Naive B cell (primary cell): ENCODE measurements around the gene OR1A2. TPM values are rescaled to one million over a fixed set of nuclear protein-coding genes. Genes with fewer than 3 reads are reported as not detected.
"Not testable (repeated sequence)": the region's sequence is repeated elsewhere in the genome, so short reads cannot be mapped to it uniquely, and the experiment has no call there.

Experiments
- ATAC-seq, 2 donors: fragments of 150-1000 bp; cut with Tn5 transposase; 2 replicates each; pipeline ENCODE4 v1.10.0; 2021; ENCODE audit warnings: low read depth in 2 of 2, mild to moderate bottlenecking in 2 of 2, moderate library complexity in 2 of 2
- DNase-seq: peaks from one replicate; pipeline ENCODE4 v3.0.0; 2022
- H3K27ac Mint-ChIP-seq, 6 donors: one replicate each; pipeline ENCODE4 v1.8.0; 2020 to 2022; ENCODE audit warnings: mild to moderate bottlenecking in 6 of 6, mixed read lengths in 6 of 6, moderate library complexity in 5 of 6, inconsistent platforms in 2 of 6
- H3K27me3 Mint-ChIP-seq, 3 donors: one replicate each; pipeline ENCODE4 v1.8.0; 2021 to 2022; ENCODE audit warnings: mixed read lengths in 3 of 3, mild to moderate bottlenecking in 1 of 3
- H3K36me3 Mint-ChIP-seq, 2 donors: one replicate each; pipeline ENCODE4 v1.8.0; 2020 to 2022; ENCODE audit warnings: mixed read lengths in 2 of 2, inconsistent platforms in 1 of 2, mild to moderate bottlenecking in 1 of 2
- H3K4me1 Mint-ChIP-seq, 3 donors: one replicate each; pipeline ENCODE4 v1.8.0; 2020 to 2022; ENCODE audit warnings: mixed read lengths in 3 of 3, inconsistent platforms in 1 of 3, mild to moderate bottlenecking in 1 of 3, moderate library complexity in 1 of 3
- H3K4me3 Mint-ChIP-seq, 8 donors: one replicate each; pipeline ENCODE4 v1.8.0; 2020 to 2022; ENCODE audit warnings: mild to moderate bottlenecking in 8 of 8, mixed read lengths in 8 of 8, moderate library complexity in 8 of 8, inconsistent platforms in 2 of 8
- H3K9me3 Mint-ChIP-seq, 7 donors: one replicate each; pipeline ENCODE4 v1.8.0; 2020 to 2022; ENCODE audit warnings: mixed read lengths in 7 of 7, mild to moderate bottlenecking in 5 of 7, inconsistent platforms in 2 of 7, moderate library complexity in 1 of 7
- polyA plus RNA-seq, 6 donors: library from polyadenylated mRNA; unstranded; fragments of 300-500 nt; fragmentation: Illumina TruSeq; gene quantifications; one replicate each; pipeline ENCODE4 v1.2.3, GENCODE V29; 2021; ENCODE audit warnings: low read depth in 6 of 6

Gene OR1A2
- polyA plus RNA-seq, 6 donors from 2014 or later, result not detected

- H3K36me3 Mint-ChIP-seq, H3K27me3 Mint-ChIP-seq, H3K4me1 Mint-ChIP-seq, H3K4me3 Mint-ChIP-seq, H3K27ac Mint-ChIP-seq, H3K9me3 Mint-ChIP-seq: not testable (repeated sequence)
- DNase-seq (peak; percentile 17), ATAC-seq (peak; percentile 81 to 93)
Observed at GRCh38 chr17:3238685-3239084, 41.4 kb downstream of the OR1A2 start.

- not testable (repeated sequence) for H3K4me1 Mint-ChIP-seq, H3K36me3 Mint-ChIP-seq, H3K9me3 Mint-ChIP-seq, H3K4me3 Mint-ChIP-seq, ATAC-seq, DNase-seq, H3K27me3 Mint-ChIP-seq
- peak overlapping the region in 1 of 6 donors; percentile 31 for H3K27ac Mint-ChIP-seq
Observed at GRCh38 chr17:3241044-3241443, 43.7 kb downstream of the OR1A2 start.

- H3K9me3 Mint-ChIP-seq, H3K27me3 Mint-ChIP-seq, H3K4me3 Mint-ChIP-seq, H3K27ac Mint-ChIP-seq, DNase-seq, H3K36me3 Mint-ChIP-seq, H3K4me1 Mint-ChIP-seq: not testable (repeated sequence)
- ATAC-seq, result peak in 1 of 2 donors; percentile 47
Observed at GRCh38 chr17:3244841-3245240, 47.5 kb downstream of the OR1A2 start.

Other genes with a start within 250 kb of the OR1A2 start
- not detected for gene OR1D5, start 133.9 kb upstream of the OR1A2 start, polyA plus RNA-seq
- not detected for gene OR1D2, start 93.1 kb upstream of the OR1A2 start, polyA plus RNA-seq
- gene OR1G1, start 70.0 kb upstream of the OR1A2 start, polyA plus RNA-seq, result not detected
- not detected for gene OR1A1, start 10.1 kb downstream of the OR1A2 start, polyA plus RNA-seq
- gene OR3A1, start 100.8 kb downstream of the OR1A2 start, polyA plus RNA-seq, result under 1 TPM in 2 of 6 donors, not detected in 4; 0.30 to 0.77 TPM
- gene OR3A2, start 188.8 kb downstream of the OR1A2 start, polyA plus RNA-seq, result 1 to 10 TPM in 2 of 6 donors, not detected in 4; 1.2 TPM
- not detected for gene OR1E1, start 200.9 kb downstream of the OR1A2 start, polyA plus RNA-seq
- not detected for gene OR3A3, start 213.9 kb downstream of the OR1A2 start, polyA plus RNA-seq
- not detected for gene OR1E2, start 236.3 kb downstream of the OR1A2 start, polyA plus RNA-seq